ENCODE data around the gene CPT1A. TPM values are rescaled to one million over a fixed set of nuclear protein-coding genes. Genes with fewer than 3 reads are reported as not detected.

CPT1A gene
- total RNA-seq, 1 donor from 2014 or later = 76.3 TPM

DNA sequence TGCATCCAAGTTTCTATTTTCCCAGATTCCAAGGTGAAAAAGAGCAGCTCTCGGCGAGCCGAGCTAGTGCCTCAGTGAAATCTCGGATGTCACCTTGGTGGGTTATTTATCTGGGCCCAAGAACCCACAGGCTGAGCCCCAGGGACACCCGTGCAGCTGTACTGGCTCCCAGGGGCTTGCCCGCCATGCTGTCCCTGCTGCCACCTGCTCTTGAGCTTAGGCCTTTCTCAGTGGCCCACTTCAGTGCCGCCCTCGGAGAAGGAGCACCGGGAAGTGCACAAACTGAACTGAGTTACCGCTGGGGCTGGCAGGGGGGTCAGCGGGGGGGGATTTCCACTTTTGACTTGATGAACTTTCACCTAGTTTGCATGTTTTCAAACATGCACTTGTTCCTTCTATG, 27.9 kb downstream of the CPT1A start:
- Histone ChIP-seq H3K27me3 (no peaks in the 10 kb centered on the region), H3K27ac (no peak overlapping the region), H3K36me3 (peaks cover 40 to 56% of the 10 kb centered on the region in 2 donors), H3K4me1 (peaks cover 0 to 10% of the 10 kb centered on the region in 2 donors), H3K4me3 (no peak overlapping the region), H3K9me3 (no peaks in the 10 kb centered on the region)
- no peak for DNase-seq (ENCODE audit: low spot score in 2 of 2)
- TF ChIP-seq, protein P1, sequence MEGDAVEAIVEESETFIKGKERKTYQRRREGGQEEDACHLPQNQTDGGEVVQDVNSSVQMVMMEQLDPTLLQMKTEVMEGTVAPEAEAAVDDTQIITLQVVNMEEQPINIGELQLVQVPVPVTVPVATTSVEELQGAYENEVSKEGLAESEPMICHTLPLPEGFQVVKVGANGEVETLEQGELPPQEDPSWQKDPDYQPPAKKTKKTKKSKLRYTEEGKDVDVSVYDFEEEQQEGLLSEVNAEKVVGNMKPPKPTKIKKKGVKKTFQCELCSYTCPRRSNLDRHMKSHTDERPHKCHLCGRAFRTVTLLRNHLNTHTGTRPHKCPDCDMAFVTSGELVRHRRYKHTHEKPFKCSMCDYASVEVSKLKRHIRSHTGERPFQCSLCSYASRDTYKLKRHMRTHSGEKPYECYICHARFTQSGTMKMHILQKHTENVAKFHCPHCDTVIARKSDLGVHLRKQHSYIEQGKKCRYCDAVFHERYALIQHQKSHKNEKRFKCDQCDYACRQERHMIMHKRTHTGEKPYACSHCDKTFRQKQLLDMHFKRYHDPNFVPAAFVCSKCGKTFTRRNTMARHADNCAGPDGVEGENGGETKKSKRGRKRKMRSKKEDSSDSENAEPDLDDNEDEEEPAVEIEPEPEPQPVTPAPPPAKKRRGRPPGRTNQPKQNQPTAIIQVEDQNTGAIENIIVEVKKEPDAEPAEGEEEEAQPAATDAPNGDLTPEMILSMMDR (IDR thresholded peaks at IDR 0.05) = no peak
- intact Hi-C loops (cut with DNase I) = no loop called here

- Histone ChIP-seq H3K36me3 (peaks cover 44 to 62% of the 10 kb centered on the region in 2 donors), H3K27me3 (no peaks in the 10 kb centered on the region), H3K27ac (no peak overlapping the region), H3K4me1 (peaks cover 0 to 10% of the 10 kb centered on the region in 2 donors), H3K4me3 (no peak overlapping the region), H3K9me3 (no peaks in the 10 kb centered on the region)
- DNase-seq (ENCODE audit: low spot score in 2 of 2) = no peak
- intact Hi-C loops (cut with DNase I) = no loop called here
- TF ChIP-seq, protein P1 (IDR thresholded peaks at IDR 0.05) = no peak
These were observed 29.2 kb downstream of the CPT1A start for GRCh38 chr11:68812526-68812925.

- H3K36me3 ChIP-seq = peaks cover 56 to 65% of the 10 kb centered on the region in 2 donors
- H3K27ac ChIP-seq = peak overlapping the region in 1 of 2 donors; percentile 48
These were observed 31.6 kb downstream of the CPT1A start for GRCh38 chr11:68810164-68810563.

DNA sequence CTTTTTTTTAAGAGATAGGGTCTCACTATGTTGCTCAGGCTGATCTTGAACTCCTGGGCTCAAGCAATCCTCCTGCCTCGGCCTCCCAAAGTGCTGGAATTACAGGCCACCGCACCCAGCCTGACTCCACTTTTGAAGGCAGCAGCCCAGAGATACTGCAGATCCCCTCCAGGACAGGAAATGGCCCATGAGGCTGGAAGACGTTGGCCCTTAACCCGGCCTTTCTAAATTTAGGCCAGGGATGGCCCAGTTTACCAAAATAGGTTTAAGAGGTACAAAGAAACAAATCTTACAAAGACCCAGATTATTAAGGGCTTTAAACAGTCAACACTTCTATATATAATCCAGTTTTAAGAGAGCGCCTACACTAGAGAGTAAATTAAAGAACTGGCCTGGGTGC, 32.2 kb downstream of the CPT1A start:
- Histone ChIP-seq H3K36me3 (peaks cover 58 to 65% of the 10 kb centered on the region in 2 donors), H3K27ac (peak overlapping the region in 1 of 2 donors; percentile 48), H3K4me3 (no peak overlapping the region), H3K4me1 (peaks cover 0 to 10% of the 10 kb centered on the region in 2 donors), H3K9me3 (no peaks in the 10 kb centered on the region), H3K27me3 (no peaks in the 10 kb centered on the region)
- no peak for DNase-seq (ENCODE audit: low spot score in 2 of 2)
- intact Hi-C loops (cut with DNase I) = no loop called here
- TF ChIP-seq, protein P1 (IDR thresholded peaks at IDR 0.05) = no peak

More at GRCh38 chr11:68810164-68810563, 31.6 kb downstream of the CPT1A start:
- H3K4me3 ChIP-seq = no peak overlapping the region
- no peaks in the 10 kb centered on the region for H3K27me3 ChIP-seq
- H3K4me1 ChIP-seq = peaks cover 0 to 10% of the 10 kb centered on the region in 2 donors
- intact Hi-C loops (cut with DNase I) = no loop called here
- H3K9me3 ChIP-seq = no peaks in the 10 kb centered on the region
- DNase-seq (ENCODE audit: low spot score in 2 of 2) = no peak
- TF ChIP-seq, protein P1 (IDR thresholded peaks at IDR 0.05) = no peak

GRCh38 chr11:68808787-68809186, 32.9 kb downstream of the CPT1A start:
- no peaks in the 10 kb centered on the region for H3K27me3 ChIP-seq
- DNase-seq (ENCODE audit: low spot score in 2 of 2) = no peak
- H3K36me3 ChIP-seq = peaks cover 55 to 66% of the 10 kb centered on the region in 2 donors
- H3K4me1 ChIP-seq = peaks cover 0 to 10% of the 10 kb centered on the region in 2 donors
- H3K27ac ChIP-seq = no peak overlapping the region
- TF ChIP-seq, protein P1 (IDR thresholded peaks at IDR 0.05) = no peak
- intact Hi-C loops (cut with DNase I) = no loop called here
- no peak overlapping the region for H3K4me3 ChIP-seq
- H3K9me3 ChIP-seq = no peaks in the 10 kb centered on the region

Data from ascending aorta (tissue), 2 donors.